Measurements from ENCODE around the gene SEPHS1.
"Not testable (repeated sequence)": the region's sequence is repeated elsewhere in the genome, so short reads cannot be mapped to it uniquely, and the experiment has no call there.

The SEPHS1 gene

DNA sequence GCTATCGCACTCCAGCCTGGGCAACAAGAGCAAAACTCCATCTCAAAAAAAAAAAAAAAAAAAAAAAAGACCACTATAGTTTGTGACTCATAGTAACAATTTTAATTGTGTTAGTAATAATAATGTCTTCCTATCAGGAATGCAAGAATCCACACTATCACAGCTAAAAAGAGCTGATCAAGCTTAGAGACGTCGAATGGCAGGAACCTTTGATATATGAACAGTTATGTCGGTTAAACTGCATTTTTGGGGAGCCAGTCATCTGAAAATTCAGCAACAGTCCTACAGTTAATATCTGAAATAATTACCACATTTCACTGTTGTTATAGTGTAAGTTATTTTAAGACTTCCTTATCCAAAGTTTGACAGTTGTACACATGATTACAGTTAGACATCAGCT, 57.0 kb downstream of the SEPHS1 start:
- DNase-seq (ENCODE audit: low read depth, low spot score): no peak

DNA sequence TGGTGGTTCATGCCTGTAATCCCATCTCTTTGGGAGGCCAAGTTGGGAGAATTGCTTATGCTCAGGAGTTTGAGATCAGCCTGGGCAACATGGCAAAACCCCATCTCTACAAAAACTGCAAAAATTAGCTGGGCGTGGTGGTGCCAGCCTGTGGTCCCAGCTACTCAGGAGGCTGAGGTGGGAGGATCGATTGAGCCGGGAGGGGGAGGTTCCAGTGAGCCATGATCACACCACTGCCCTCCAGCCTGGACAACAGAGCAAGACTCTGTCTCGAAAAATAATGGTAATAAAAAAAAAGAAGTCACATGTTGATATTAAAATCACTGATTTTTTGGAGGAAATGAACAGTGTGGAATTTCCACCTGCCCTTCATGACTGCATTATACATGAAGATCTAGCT, 64.0 kb downstream of the SEPHS1 start:
- no peak for DNase-seq (ENCODE audit: low read depth, low spot score)

GRCh38 chr10:13282348-13282747, 65.7 kb downstream of the SEPHS1 start:
- DNase-seq (ENCODE audit: low read depth, low spot score): not testable (repeated sequence)

DNA sequence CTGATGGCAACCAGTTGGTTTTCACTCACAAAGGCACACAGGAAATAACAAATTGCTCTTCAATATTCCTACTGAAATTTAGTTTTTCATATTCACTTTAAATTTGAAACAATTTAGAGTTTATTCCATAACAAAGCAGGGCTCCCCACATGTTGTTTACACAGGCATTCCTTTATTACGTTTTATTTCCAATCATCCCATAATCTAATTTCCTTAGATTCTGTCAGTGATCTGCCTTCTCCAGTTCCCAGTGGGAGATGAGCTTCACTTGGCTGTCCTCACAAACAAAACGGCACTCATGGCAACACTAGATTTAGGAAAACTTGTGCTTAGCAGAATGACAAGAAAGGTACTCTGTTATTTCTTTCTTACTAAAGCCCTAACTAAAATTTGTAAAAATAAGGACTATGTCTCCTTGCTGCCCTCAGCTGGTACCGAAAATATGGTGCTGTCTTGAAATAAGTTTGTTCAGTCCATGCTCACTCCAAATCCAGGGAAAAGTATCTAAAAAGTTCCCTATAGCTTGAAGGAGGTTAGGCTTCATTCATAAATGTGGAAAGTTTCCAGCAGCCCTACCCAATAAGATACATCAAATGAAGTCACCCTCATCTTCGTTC, 71.2 kb downstream of the SEPHS1 start:
- no peak for DNase-seq (ENCODE audit: low read depth, low spot score)

GRCh38 chr10:13276146-13276545, 71.9 kb downstream of the SEPHS1 start:
- not testable (repeated sequence) for DNase-seq (ENCODE audit: low read depth, low spot score)

DNA sequence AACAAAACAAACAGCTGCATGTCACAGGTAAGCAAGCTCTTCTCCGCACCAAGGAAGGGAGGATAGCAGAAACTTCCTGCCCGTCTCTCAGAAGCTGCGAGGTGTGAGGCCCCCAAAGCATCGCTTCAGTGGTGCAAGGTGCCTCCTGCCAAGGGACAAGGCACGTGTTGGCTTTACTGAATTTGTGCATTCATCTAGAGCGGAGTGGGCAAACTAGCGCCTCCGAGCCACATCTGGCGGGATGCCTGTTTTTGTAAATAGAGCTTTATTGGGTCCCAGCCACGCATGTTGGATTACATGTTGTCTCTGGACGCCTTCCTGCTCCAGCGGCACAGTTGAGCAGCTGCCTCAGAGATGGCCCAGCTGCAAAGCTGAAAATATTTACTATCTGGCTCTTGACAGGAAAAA, 75.9 kb downstream of the SEPHS1 start:
- no peak for DNase-seq (ENCODE audit: low read depth, low spot score)

GRCh38 chr10:13271552-13272163, 76.4 kb downstream of the SEPHS1 start:
- no peak for DNase-seq (ENCODE audit: low read depth, low spot score)

DNA sequence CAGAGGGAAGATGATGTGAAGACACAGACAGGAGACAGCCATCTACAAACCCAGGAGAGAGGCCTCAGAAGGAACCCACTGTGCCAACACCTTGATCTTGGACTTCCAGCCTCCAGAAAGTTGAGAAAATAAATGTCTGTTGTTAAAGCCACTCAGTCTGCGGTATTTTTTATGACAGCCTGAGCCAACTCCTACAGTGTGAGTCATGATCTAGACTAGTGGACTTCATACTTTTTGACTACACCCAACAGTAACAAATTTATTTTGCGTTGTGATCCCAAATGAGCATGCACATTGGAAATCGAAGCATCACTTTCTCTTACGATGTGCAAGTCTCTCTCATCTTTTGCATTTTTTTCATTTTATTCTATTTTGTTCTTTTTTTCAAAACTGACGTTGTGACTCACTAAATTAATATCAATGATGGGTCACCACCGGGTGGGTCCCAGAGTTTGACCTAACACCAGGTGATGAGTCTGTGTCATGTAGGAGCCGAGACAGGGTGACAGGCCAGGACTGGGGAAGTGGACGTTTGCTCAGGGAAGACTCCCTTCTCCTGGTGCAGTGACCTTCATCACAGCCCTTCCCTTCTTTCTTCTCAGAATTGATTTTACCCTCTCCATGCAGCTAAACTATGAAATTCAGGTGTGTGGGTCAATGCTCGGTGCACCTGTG, 77.1 kb downstream of the SEPHS1 start:
- DNase-seq (ENCODE audit: low read depth, low spot score): no peak

DNA sequence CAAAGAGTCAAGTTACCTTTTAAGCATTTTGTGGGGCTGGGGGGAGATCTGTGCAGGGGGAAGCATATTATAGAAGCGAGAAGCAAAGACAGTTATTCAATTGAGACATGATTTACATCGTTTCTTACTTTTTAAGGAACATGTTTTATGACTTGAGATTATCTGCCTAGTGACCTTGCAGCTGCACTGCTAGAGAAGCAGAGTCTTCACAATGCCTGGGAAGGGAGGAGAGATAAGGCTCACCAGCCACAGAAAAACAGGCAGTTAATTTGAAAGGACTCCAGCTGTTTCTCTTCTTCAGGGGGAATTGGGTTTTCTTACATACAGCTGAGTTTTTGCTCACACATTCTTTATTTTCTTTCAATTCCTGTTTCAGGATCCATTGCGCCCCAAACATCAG, 79.3 kb downstream of the SEPHS1 start:
- no peak for DNase-seq (ENCODE audit: low read depth, low spot score)

GRCh38 chr10:13268310-13268709, 79.8 kb downstream of the SEPHS1 start:
- DNase-seq (ENCODE audit: low read depth, low spot score): no peak

Data from smooth muscle cell of the brain vasculature (primary cell).